ENCODE data around the gene EFCAB11.
A peak's percentile ranks its signal among the peaks of the same experiment; 100 is the strongest.

EFCAB11 gene

GRCh38 chr14:89924268-89924667, 30.3 kb downstream of the EFCAB11 start:
- no peak for TF ChIP-seq CREB5 (CRISPR knock-in tag; IDR thresholded peaks at IDR 0.05; ENCODE audit: low read depth)
- no peak for TF ChIP-seq SNAI2 (CRISPR knock-in tag; IDR thresholded peaks at IDR 0.05)
- TF ChIP-seq BACH2 (CRISPR knock-in tag; IDR thresholded peaks at IDR 0.05; ENCODE audit: borderline replicate concordance), result no peak
- no peak for TF ChIP-seq ESRRG (CRISPR knock-in tag; IDR thresholded peaks at IDR 0.05)
- TF ChIP-seq TCF4 (CRISPR knock-in tag; IDR thresholded peaks at IDR 0.05; ENCODE audit: borderline replicate concordance), result no peak
- no peak for TF ChIP-seq RARB (CRISPR knock-in tag; IDR thresholded peaks at IDR 0.05)
- no peak for TF ChIP-seq PPARA (CRISPR knock-in tag; IDR thresholded peaks at IDR 0.05; ENCODE audit: borderline replicate concordance)
- TF ChIP-seq ISL1 (CRISPR knock-in tag; IDR thresholded peaks at IDR 0.05), result no peak
- TF ChIP-seq GLIS3 (CRISPR knock-in tag; IDR thresholded peaks at IDR 0.05), result no peak
- no peak for TF ChIP-seq ZNF70 (CRISPR knock-in tag; IDR thresholded peaks at IDR 0.05)
- no peak for TF ChIP-seq ZNF8 (CRISPR knock-in tag; IDR thresholded peaks at IDR 0.05)
- TF ChIP-seq ZFP3 (CRISPR knock-in tag; IDR thresholded peaks at IDR 0.05), result no peak
- no peak for TF ChIP-seq TOX (CRISPR knock-in tag; IDR thresholded peaks at IDR 0.05; ENCODE audit: borderline replicate concordance)
- ATAC-seq, result no peak

- TF ChIP-seq ZC3H10 (CRISPR knock-in tag; IDR thresholded peaks at IDR 0.05) (no peak), TSHZ2 (CRISPR knock-in tag; IDR thresholded peaks at IDR 0.05) (no peak), ZNF565 (CRISPR knock-in tag; conservative IDR thresholded peaks at IDR 0.05; ENCODE audit: low read depth) (no peak), ISL1 (CRISPR knock-in tag; IDR thresholded peaks at IDR 0.05) (no peak), SNAI2 (CRISPR knock-in tag; IDR thresholded peaks at IDR 0.05) (no peak), CREB5 (CRISPR knock-in tag; IDR thresholded peaks at IDR 0.05; ENCODE audit: low read depth) (no peak), BACH2 (CRISPR knock-in tag; IDR thresholded peaks at IDR 0.05; ENCODE audit: borderline replicate concordance) (no peak), GLIS3 (CRISPR knock-in tag; IDR thresholded peaks at IDR 0.05) (no peak), CSDC2 (CRISPR knock-in tag; IDR thresholded peaks at IDR 0.05) (no peak), TOX (CRISPR knock-in tag; IDR thresholded peaks at IDR 0.05; ENCODE audit: borderline replicate concordance) (no peak), PPARA (CRISPR knock-in tag; IDR thresholded peaks at IDR 0.05; ENCODE audit: borderline replicate concordance) (no peak), OSR1 (CRISPR knock-in tag; IDR thresholded peaks at IDR 0.05) (no peak)
- peak; percentile 95 for ATAC-seq
Measured at GRCh38 chr14:89922031-89922907, 32.3 kb downstream of the EFCAB11 start.

- no peak for ATAC-seq
- TF ChIP-seq ZFP3 (CRISPR knock-in tag; IDR thresholded peaks at IDR 0.05), result no peak
- TF ChIP-seq POU6F1 (CRISPR knock-in tag; IDR thresholded peaks at IDR 0.05; ENCODE audit: borderline replicate concordance, low read depth), result no peak
- TF ChIP-seq ARNTL (CRISPR knock-in tag; IDR thresholded peaks at IDR 0.05; ENCODE audit: borderline replicate concordance, low read depth), result no peak
- TF ChIP-seq ISL1 (CRISPR knock-in tag; IDR thresholded peaks at IDR 0.05), result no peak
- no peak for TF ChIP-seq CREB5 (CRISPR knock-in tag; IDR thresholded peaks at IDR 0.05; ENCODE audit: low read depth)
- TF ChIP-seq PATZ1 (CRISPR knock-in tag; IDR thresholded peaks at IDR 0.05; ENCODE audit: borderline replicate concordance), result no peak
- no peak for TF ChIP-seq ZNF565 (CRISPR knock-in tag; conservative IDR thresholded peaks at IDR 0.05; ENCODE audit: low read depth)
- TF ChIP-seq ZNF8 (CRISPR knock-in tag; IDR thresholded peaks at IDR 0.05), result no peak
- no peak for TF ChIP-seq RARB (CRISPR knock-in tag; IDR thresholded peaks at IDR 0.05)
- TF ChIP-seq ZC3H10 (CRISPR knock-in tag; IDR thresholded peaks at IDR 0.05), result no peak
- TF ChIP-seq PPARA (CRISPR knock-in tag; IDR thresholded peaks at IDR 0.05; ENCODE audit: borderline replicate concordance), result no peak
- no peak for TF ChIP-seq CSRNP3 (CRISPR knock-in tag; IDR thresholded peaks at IDR 0.05)
- TF ChIP-seq SNAI2 (CRISPR knock-in tag; IDR thresholded peaks at IDR 0.05), result no peak
- no peak for TF ChIP-seq OSR1 (CRISPR knock-in tag; IDR thresholded peaks at IDR 0.05)
- TF ChIP-seq ZFP30 (CRISPR knock-in tag; IDR thresholded peaks at IDR 0.05), result no peak
- TF ChIP-seq GLIS3 (CRISPR knock-in tag; IDR thresholded peaks at IDR 0.05), result no peak
- no peak for TF ChIP-seq ZNF70 (CRISPR knock-in tag; IDR thresholded peaks at IDR 0.05)
Measured at GRCh38 chr14:89921346-89921745, 33.2 kb downstream of the EFCAB11 start.
